ENCODE data around the gene VIPR2. TPM values are rescaled to one million over a fixed set of nuclear protein-coding genes. Genes with fewer than 3 reads are reported as not detected.
A peak's percentile ranks its signal among the peaks of the same experiment; 100 is the strongest.
"Not testable (repeated sequence)": the region's sequence is repeated elsewhere in the genome, so short reads cannot be mapped to it uniquely, and the experiment has no call there.

Gene VIPR2
- total RNA-seq, 1 donor from 2014 or later: 0.07 TPM

DNA sequence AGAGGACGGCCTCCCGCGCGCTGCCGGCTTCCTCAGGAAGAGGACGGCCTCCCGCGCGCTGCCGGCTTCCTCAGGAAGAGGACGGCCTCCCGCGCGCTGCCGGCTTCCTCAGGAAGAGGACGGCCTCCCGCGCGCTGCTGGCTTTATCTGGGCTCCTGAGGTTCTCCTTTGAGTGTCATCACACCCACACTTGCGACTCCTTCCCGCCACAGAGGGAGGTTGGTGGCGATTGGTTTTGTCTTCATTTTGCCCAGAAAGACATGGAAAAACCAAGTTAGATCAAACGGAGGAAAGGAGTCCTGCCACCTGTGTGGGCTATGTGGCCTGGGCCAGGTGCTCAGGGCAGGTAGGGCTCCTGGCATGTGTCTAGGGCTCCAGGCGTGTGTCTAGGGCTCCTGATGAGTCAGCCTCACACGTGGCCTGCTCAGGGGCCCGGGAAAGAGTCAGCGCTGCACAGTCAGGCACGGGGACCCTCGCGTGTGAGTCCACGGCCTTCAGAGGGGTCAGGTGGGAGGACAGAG lies 138.0 kb downstream of the VIPR2 start:
- Mint-ChIP-seq H3K9me3 (ENCODE audit: low read depth) (no peaks in the 10 kb centered on the region), H3K4me3 (ENCODE audit: unreplicated experiment) (no peak overlapping the region), H3K4me1 (ENCODE audit: low read depth) (peaks cover 16% of the 10 kb centered on the region), H3K27ac (ENCODE audit: unreplicated experiment) (no peak overlapping the region), H3K36me3 (ENCODE audit: low read depth) (no peaks in the 10 kb centered on the region), H3K27me3 (ENCODE audit: low read depth) (no peaks in the 10 kb centered on the region)
- TF ChIP-seq, protein P1, sequence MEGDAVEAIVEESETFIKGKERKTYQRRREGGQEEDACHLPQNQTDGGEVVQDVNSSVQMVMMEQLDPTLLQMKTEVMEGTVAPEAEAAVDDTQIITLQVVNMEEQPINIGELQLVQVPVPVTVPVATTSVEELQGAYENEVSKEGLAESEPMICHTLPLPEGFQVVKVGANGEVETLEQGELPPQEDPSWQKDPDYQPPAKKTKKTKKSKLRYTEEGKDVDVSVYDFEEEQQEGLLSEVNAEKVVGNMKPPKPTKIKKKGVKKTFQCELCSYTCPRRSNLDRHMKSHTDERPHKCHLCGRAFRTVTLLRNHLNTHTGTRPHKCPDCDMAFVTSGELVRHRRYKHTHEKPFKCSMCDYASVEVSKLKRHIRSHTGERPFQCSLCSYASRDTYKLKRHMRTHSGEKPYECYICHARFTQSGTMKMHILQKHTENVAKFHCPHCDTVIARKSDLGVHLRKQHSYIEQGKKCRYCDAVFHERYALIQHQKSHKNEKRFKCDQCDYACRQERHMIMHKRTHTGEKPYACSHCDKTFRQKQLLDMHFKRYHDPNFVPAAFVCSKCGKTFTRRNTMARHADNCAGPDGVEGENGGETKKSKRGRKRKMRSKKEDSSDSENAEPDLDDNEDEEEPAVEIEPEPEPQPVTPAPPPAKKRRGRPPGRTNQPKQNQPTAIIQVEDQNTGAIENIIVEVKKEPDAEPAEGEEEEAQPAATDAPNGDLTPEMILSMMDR (IDR thresholded peaks at IDR 0.05): no peak
- no peak for DNase-seq (ENCODE audit: low spot score)

DNA sequence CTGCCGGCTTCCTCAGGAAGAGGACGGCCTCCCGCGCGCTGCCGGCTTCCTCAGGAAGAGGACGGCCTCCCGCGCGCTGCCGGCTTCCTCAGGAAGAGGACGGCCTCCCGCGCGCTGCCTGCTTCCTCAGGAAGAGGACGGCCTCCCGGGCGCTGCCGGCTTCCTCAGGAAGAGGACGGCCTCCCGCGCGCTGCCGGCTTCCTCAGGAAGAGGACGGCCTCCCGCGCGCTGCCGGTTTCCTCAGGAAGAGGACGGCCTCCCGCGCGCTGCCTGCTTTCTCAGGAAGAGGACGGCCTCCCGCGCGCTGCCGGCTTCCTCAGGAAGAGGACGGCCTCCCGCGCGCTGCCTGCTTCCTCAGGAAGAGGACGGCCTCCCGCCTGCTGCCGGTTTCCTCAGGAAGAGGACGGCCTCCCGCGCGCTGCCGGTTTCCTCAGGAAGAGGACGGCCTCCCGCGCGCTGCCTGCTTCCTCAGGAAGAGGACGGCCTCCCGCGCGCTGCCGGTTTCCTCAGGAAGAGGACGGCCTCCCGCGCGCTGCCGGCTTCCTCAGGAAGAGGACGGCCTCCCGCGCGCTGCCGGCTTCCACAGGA lies 138.6 kb downstream of the VIPR2 start:
- H3K4me3 Mint-ChIP-seq (ENCODE audit: unreplicated experiment); H3K27me3 Mint-ChIP-seq (ENCODE audit: low read depth); H3K36me3 Mint-ChIP-seq (ENCODE audit: low read depth); H3K27ac Mint-ChIP-seq (ENCODE audit: unreplicated experiment); DNase-seq (ENCODE audit: low spot score); H3K9me3 Mint-ChIP-seq (ENCODE audit: low read depth): not testable (repeated sequence)
- peaks cover 11% of the 10 kb centered on the region for H3K4me1 Mint-ChIP-seq (ENCODE audit: low read depth)

DNA sequence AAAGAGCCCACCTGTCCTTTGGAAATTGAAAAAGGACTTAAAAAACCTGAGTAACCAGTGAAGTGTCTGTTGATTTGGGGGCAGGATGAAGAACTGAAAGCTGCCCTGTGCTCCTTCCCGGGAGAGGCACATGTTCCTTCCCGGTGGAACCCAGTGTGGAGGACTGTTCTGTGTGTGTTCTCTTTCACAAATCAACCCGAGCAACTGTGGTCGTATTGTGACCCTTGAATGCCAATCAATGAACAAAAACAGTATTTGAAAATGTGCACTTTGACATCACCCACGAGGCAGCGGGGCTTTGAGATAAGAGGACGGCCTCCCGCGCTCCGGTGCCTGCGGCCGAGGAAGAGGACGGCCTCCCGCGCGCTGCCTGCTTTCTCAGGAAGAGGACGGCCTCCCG lies 139.0 kb downstream of the VIPR2 start:
- Mint-ChIP-seq H3K9me3 (ENCODE audit: low read depth) (no peaks in the 10 kb centered on the region), H3K4me3 (ENCODE audit: unreplicated experiment) (no peak overlapping the region), H3K27ac (ENCODE audit: unreplicated experiment) (no peak overlapping the region), H3K36me3 (ENCODE audit: low read depth) (no peaks in the 10 kb centered on the region), H3K27me3 (ENCODE audit: low read depth) (peaks cover 3% of the 10 kb centered on the region), H3K4me1 (ENCODE audit: low read depth) (peaks cover 6% of the 10 kb centered on the region)
- DNase-seq (ENCODE audit: low spot score): no peak
- TF ChIP-seq, protein P1 (IDR thresholded peaks at IDR 0.05): no peak

GRCh38 chr7:159004411-159004810 lies 140.3 kb downstream of the VIPR2 start:
- DNase-seq (ENCODE audit: low spot score): no peak
- Mint-ChIP-seq H3K27me3 (ENCODE audit: low read depth) (peaks cover 8% of the 10 kb centered on the region), H3K9me3 (ENCODE audit: low read depth) (no peaks in the 10 kb centered on the region), H3K36me3 (ENCODE audit: low read depth) (no peaks in the 10 kb centered on the region), H3K27ac (ENCODE audit: unreplicated experiment) (no peak overlapping the region), H3K4me1 (ENCODE audit: low read depth) (no peaks in the 10 kb centered on the region), H3K4me3 (ENCODE audit: unreplicated experiment) (no peak overlapping the region)
- TF ChIP-seq, protein P1 (IDR thresholded peaks at IDR 0.05): no peak

DNA sequence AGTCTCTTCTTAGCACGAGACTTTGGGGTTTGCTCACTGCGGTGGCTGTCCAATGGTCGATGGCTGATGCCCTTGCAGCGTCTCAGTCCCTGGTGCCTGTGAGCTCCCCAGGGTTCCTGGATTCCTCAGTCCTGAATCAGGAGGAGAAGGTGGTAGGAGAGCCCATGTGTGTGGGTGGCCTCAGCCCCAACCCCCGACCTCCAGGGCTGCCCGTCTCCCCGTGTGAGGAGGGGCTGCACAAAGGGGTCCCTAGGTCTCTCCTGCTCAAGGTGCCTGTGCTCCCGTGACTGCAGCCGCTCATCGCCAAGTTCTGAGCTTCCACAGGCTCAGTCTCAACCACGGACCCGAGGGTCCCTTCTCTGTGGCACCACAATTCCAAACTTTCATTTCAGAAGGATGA lies 142.9 kb downstream of the VIPR2 start:
- no peak for DNase-seq (ENCODE audit: low spot score)
- no peaks in the 10 kb centered on the region for H3K9me3 Mint-ChIP-seq (ENCODE audit: low read depth)
- TF ChIP-seq, protein P1 (IDR thresholded peaks at IDR 0.05): no peak
- no peak overlapping the region for H3K4me3 Mint-ChIP-seq (ENCODE audit: unreplicated experiment)
- H3K4me1 Mint-ChIP-seq (ENCODE audit: low read depth): no peaks in the 10 kb centered on the region
- H3K36me3 Mint-ChIP-seq (ENCODE audit: low read depth): no peaks in the 10 kb centered on the region
- H3K27ac Mint-ChIP-seq (ENCODE audit: unreplicated experiment): no peak overlapping the region
- peaks cover 12% of the 10 kb centered on the region for H3K27me3 Mint-ChIP-seq (ENCODE audit: low read depth)

DNA sequence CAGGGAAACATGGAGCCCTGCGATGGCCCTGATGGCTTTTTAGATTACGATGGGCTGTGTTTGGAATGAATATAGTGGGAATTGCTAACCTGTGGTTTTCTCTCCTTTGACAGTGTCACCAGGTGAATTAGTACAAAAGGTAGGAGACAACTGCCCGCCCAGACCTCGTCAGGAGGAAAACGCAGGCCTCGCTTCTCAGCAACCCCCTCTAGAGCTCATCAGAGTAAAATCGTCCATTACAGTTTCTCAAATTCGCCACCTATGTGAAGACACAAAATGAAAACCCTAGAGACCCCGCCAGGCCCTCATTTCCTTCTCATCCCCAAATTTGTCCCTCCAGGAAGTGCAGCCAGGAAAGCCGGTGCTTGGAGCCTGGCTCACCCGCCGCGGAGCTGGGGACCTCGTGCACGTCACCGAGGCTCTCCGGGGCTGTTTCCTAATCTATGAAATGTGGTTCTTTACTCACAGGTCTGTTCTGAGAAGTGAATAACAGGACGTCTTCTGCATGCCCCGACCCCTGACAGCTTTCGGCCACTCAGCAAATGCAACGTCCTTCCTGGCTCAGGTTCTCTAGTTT lies 143.7 kb downstream of the VIPR2 start:
- Mint-ChIP-seq H3K4me1 (ENCODE audit: low read depth) (no peaks in the 10 kb centered on the region), H3K27me3 (ENCODE audit: low read depth) (peaks cover 12% of the 10 kb centered on the region), H3K9me3 (ENCODE audit: low read depth) (no peaks in the 10 kb centered on the region), H3K4me3 (ENCODE audit: unreplicated experiment) (no peak overlapping the region), H3K36me3 (ENCODE audit: low read depth) (no peaks in the 10 kb centered on the region), H3K27ac (ENCODE audit: unreplicated experiment) (no peak overlapping the region)
- no peak for DNase-seq (ENCODE audit: low spot score)
- TF ChIP-seq, protein P1 (IDR thresholded peaks at IDR 0.05): peak; percentile 13

Measured in chondrocyte (in vitro differentiated cells).